K562 (cell line): Measurements from ENCODE around the gene TMEM203. TPM values are rescaled to one million over a fixed set of nuclear protein-coding genes. Genes with fewer than 3 reads are reported as not detected.
A peak's percentile ranks its signal among the peaks of the same experiment; 100 is the strongest.

Experiments used
- ATF6 ChIP-seq: sonication (generic); formaldehyde crosslinking; IDR thresholded peaks from 2 replicates; pipeline ENCODE4 v1.4.0; 2020; ENCODE audit warnings: mild to moderate bottlenecking, missing genetic modification reagents
- CBX3 ChIP-seq, 2 experiments: IDR thresholded peaks; 1 replicate in 1 of 2; 2 replicates in 1 of 2; pipeline ENCODE4 v1.6.1; 2012; ENCODE audit warnings: inconsistent platforms in 2 of 2, low read length in 2 of 2, borderline replicate concordance in 1 of 2, control low read depth in 1 of 2
- CXXC5 ChIP-seq: fragments of 250-450 bp; sonication (Bioruptor Pico); IDR thresholded peaks from 2 replicates; pipeline ENCODE4 v1.8.0; 2022; ENCODE audit warnings: inconsistent platforms, mild to moderate bottlenecking, moderate library complexity
- KLF6 ChIP-seq: fragments of 250-450 bp; sonication (Bioruptor Pico); IDR thresholded peaks from 2 replicates; pipeline ENCODE4 v1.4.0; 2020; ENCODE audit warnings: mild to moderate bottlenecking, moderate library complexity, borderline replicate concordance
- LEF1 ChIP-seq: fragments of 450-650 bp; IDR thresholded peaks from 2 replicates; pipeline ENCODE4 v1.6.1; 2016; ENCODE audit warnings: mild to moderate bottlenecking
- MAX ChIP-seq: sonication (generic); formaldehyde crosslinking; IDR thresholded peaks from 2 replicates; pipeline ENCODE4 v1.9.0; 2022; ENCODE audit warnings: mild to moderate bottlenecking, missing genetic modification reagents
- MECOM ChIP-seq: fragments of 250-450 bp; sonication (Bioruptor Pico); IDR thresholded peaks from 2 replicates; pipeline ENCODE4 v1.8.0; 2022; ENCODE audit warnings: inconsistent platforms
- NCOA6 ChIP-seq: fragments of 450-650 bp; IDR thresholded peaks from 2 replicates; pipeline ENCODE4 v1.6.1; 2017; ENCODE audit warnings: mild to moderate bottlenecking
- NCOR1 ChIP-seq: fragments of 450-650 bp; IDR thresholded peaks from 2 replicates; pipeline ENCODE4 v1.6.1; 2016; ENCODE audit warnings: mild to moderate bottlenecking, moderate library complexity
- SMARCB1 ChIP-seq: IDR thresholded peaks from 2 replicates; pipeline ENCODE4 v1.6.1; 2011; ENCODE audit warnings: improper control_type of control experiment, low read depth; ENCODE audit not compliant: insufficient read length
- SRSF7 ChIP-seq: fragments of 200-400 bp; formaldehyde crosslinking; optimal IDR thresholded peaks from 2 replicates; pipeline ENCODE3; 2017; ENCODE audit warnings: mild to moderate bottlenecking, low read depth, low read length
- ZKSCAN3 ChIP-seq: fragments of 250-450 bp; sonication (Bioruptor Pico); IDR thresholded peaks from 2 replicates; pipeline ENCODE4 v1.4.0; 2020
- ZNF212 ChIP-seq: fragments of 450-650 bp; formaldehyde crosslinking; IDR thresholded peaks from 2 replicates; pipeline ENCODE4 v1.4.0; 2020; ENCODE audit warnings: mild to moderate bottlenecking
- ZNF3 ChIP-seq: fragments of 250-450 bp; sonication (Bioruptor Pico); IDR thresholded peaks from 2 replicates; pipeline ENCODE4 v1.5.0; 2021; ENCODE audit warnings: mild to moderate bottlenecking, moderate library complexity
- ZNF41 ChIP-seq: fragments of 250-450 bp; sonication (Bioruptor Pico); conservative IDR thresholded peaks from 2 replicates; pipeline ENCODE4 v1.4.0; 2020; ENCODE audit warnings: mild to moderate bottlenecking
- ZNF511 ChIP-seq: sonication (generic); formaldehyde crosslinking; IDR thresholded peaks from 2 replicates; pipeline ENCODE4 v1.8.0; 2022; ENCODE audit warnings: mild to moderate bottlenecking, missing genetic modification reagents
- ZNF512 ChIP-seq: IDR thresholded peaks from 2 replicates; pipeline ENCODE4 v1.6.1; 2016; ENCODE audit warnings: missing genetic modification characterization, missing compliant biosample characterization
- ZNF57 ChIP-seq: fragments of 450-650 bp; formaldehyde crosslinking; IDR thresholded peaks from 2 replicates; pipeline ENCODE4 v1.4.0; 2020; ENCODE audit warnings: mild to moderate bottlenecking, moderate library complexity
- ZNF668 ChIP-seq: fragments of 250-450 bp; sonication (Bioruptor Pico); IDR thresholded peaks from 2 replicates; pipeline ENCODE4 v1.8.0; 2022; ENCODE audit warnings: mild to moderate bottlenecking, inconsistent platforms
- polyA plus RNA-seq, 8 experiments: library from polyadenylated mRNA; depleted of rRNA in 4 of 8; stranded (reverse) in 5 of 8; unstranded in 3 of 8; fragments of >200 nt; fragmentation: Nextera tagmentation in 2 of 8; fragmentation: Illumina TruSeq in 1 of 8; extraction: Ambion mirVana in 2 of 8; extraction: Trizol in 1 of 8; gene quantifications; 2 replicates each; pipeline versions ENCODE4 v1.2.1 to v1.2.3, GENCODE V29; 2011 to 2014; ENCODE audit warnings: inconsistent platforms in 1 of 8, missing spikeins in 1 of 8
- total RNA-seq, 7 experiments: library from RNA; depleted of rRNA in 6 of 7; stranded (reverse); fragments of >200 nt in 6 of 7; fragmentation: Illumina TruSeq in 2 of 7; extraction: Trizol in 2 of 7; gene quantifications; 2 replicates each; pipeline versions ENCODE4 v1.2.1 to v1.2.3, GENCODE V29; 2011 to 2021; ENCODE audit warnings: low replicate concordance in 1 of 7
- TF ChIP-seq, protein P1 (sequence below): fragments of 450-650 bp; formaldehyde crosslinking; IDR thresholded peaks from 2 replicates; pipeline ENCODE4 v1.4.0; 2020; ENCODE audit warnings: mild to moderate bottlenecking, mixed read lengths
- TF ChIP-seq, protein P2 (sequence below): sonication (generic); formaldehyde crosslinking; IDR thresholded peaks from 2 replicates; pipeline ENCODE4 v1.8.0; 2023; ENCODE audit warnings: mild to moderate bottlenecking, missing genetic modification reagents

The TMEM203 gene
- total and polyA plus RNA-seq, 9 of the 15 experiments (the other 6 are each of a cell fraction or from before 2014, with no cell fraction given), result 8.8 to 59.5 (median 37.6) TPM

- TF ChIP-seq CBX3 (IDR thresholded peaks at IDR 0.05; ENCODE audit: borderline replicate concordance in 1 of 2, low read length in 2 of 2) (no peak), ZNF511 (no peak), NCOA6 (no peak), ZNF3 (CRISPR knock-in tag) (no peak), LEF1 (no peak), MAX (CRISPR knock-in tag) (peak; percentile 53; the same call in 1 of the 2 replicates), ZNF41 (CRISPR knock-in tag) (no peak), KLF6 (CRISPR knock-in tag) (no peak), ZNF512 (tag) (no peak), ZNF212 (CRISPR knock-in tag) (no peak), ZNF668 (CRISPR knock-in tag) (peak; percentile 26; the same call in 1 of the 2 replicates), NCOR1 (no peak), ZNF57 (CRISPR knock-in tag) (no peak), CXXC5 (peak; percentile 82; the same call in 1 of the 2 replicates), MECOM (CRISPR knock-in tag) (no peak), SRSF7 (no peak), ZKSCAN3 (CRISPR knock-in tag) (no peak), SMARCB1 (no peak), ATF6 (CRISPR knock-in tag) (no peak)
- TF ChIP-seq, protein P1, sequence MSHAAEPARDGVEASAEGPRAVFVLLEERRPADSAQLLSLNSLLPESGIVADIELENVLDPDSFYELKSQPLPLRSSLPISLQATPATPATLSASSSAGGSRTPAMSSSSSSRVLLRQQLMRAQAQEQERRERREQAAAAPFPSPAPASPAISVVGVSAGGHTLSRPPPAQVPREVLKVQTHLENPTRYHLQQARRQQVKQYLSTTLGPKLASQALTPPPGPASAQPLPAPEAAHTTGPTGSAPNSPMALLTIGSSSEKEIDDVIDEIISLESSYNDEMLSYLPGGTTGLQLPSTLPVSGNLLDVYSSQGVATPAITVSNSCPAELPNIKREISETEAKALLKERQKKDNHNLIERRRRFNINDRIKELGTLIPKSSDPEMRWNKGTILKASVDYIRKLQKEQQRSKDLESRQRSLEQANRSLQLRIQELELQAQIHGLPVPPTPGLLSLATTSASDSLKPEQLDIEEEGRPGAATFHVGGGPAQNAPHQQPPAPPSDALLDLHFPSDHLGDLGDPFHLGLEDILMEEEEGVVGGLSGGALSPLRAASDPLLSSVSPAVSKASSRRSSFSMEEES, result no peak
- TF ChIP-seq, protein P2, sequence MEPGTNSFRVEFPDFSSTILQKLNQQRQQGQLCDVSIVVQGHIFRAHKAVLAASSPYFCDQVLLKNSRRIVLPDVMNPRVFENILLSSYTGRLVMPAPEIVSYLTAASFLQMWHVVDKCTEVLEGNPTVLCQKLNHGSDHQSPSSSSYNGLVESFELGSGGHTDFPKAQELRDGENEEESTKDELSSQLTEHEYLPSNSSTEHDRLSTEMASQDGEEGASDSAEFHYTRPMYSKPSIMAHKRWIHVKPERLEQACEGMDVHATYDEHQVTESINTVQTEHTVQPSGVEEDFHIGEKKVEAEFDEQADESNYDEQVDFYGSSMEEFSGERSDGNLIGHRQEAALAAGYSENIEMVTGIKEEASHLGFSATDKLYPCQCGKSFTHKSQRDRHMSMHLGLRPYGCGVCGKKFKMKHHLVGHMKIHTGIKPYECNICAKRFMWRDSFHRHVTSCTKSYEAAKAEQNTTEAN, result no peak
Observed at GRCh38 chr9:137200311-137201204, 4.9 kb downstream of the TMEM203 start, which contains the start of gene TPRN (continued).
